Measurements from ENCODE around the gene TRIM10.

DNA sequence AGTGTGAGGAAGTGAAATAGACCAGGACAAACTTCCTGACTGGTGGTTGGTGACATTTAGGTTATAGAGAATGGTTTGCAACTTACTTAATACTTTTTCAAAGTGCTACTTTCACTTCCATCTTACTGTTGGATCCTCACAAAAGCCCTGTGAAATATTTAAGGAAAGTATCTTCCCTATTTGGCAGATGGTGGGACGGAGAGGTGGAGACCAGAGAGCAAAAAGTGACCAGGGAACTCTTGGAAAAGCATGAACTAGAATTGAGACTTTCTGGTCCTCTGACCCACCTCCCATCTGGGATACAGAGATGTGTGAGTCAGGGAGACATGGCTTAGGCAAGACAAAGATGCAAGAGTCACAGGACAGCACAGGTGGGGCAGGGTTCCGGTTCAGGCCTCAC lies 3.0 kb downstream of the TRIM10 start:
- TF ChIP-seq, protein P1, sequence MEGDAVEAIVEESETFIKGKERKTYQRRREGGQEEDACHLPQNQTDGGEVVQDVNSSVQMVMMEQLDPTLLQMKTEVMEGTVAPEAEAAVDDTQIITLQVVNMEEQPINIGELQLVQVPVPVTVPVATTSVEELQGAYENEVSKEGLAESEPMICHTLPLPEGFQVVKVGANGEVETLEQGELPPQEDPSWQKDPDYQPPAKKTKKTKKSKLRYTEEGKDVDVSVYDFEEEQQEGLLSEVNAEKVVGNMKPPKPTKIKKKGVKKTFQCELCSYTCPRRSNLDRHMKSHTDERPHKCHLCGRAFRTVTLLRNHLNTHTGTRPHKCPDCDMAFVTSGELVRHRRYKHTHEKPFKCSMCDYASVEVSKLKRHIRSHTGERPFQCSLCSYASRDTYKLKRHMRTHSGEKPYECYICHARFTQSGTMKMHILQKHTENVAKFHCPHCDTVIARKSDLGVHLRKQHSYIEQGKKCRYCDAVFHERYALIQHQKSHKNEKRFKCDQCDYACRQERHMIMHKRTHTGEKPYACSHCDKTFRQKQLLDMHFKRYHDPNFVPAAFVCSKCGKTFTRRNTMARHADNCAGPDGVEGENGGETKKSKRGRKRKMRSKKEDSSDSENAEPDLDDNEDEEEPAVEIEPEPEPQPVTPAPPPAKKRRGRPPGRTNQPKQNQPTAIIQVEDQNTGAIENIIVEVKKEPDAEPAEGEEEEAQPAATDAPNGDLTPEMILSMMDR (IDR thresholded peaks at IDR 0.05): no peak
- TF ChIP-seq EZH2 (IDR thresholded peaks at IDR 0.05; ENCODE audit: borderline replicate concordance, insufficient read depth, low read depth, low read length, poor library complexity, severe bottlenecking): no peak

Measured in B cell (primary cell).